ENCODE results near the gene B3GNT5. TPM values are rescaled to one million over a fixed set of nuclear protein-coding genes. Genes with fewer than 3 reads are reported as not detected.

Gene B3GNT5
- total RNA-seq, 1 experiment from 2014 or later: 7.7 TPM

GRCh38 chr3:183308751-183309150 lies 55.7 kb downstream of the B3GNT5 start (continued):
- TF ChIP-seq AFF4 (CRISPR knock-in tag; IDR thresholded peaks at IDR 0.05; ENCODE audit: borderline replicate concordance): no peak
- no peak for TF ChIP-seq ZNF317 (CRISPR knock-in tag; IDR thresholded peaks at IDR 0.05; ENCODE audit: borderline replicate concordance, low read depth)

GRCh38 chr3:183309276-183309675 lies 56.2 kb downstream of the B3GNT5 start:
- Mint-ChIP-seq H3K9me3 (no peaks in the 10 kb centered on the region), H3K36me3 (peaks cover 12% of the 10 kb centered on the region; the same call in 1 of the 2 replicates), H3K4me3 (no peak overlapping the region), H3K27ac (no peak overlapping the region), H3K27me3 (ENCODE audit: low read depth) (no peaks in the 10 kb centered on the region), H3K4me1 (no peaks in the 10 kb centered on the region)
- DNase-seq (ENCODE audit: low spot score) (no peak), ATAC-seq (no peak)
- CTCF ChIA-PET: no interaction called here
- no peak for TF ChIP-seq RORB (CRISPR knock-in tag; IDR thresholded peaks at IDR 0.05)
- no peak for TF ChIP-seq MYBL2 (CRISPR knock-in tag; IDR thresholded peaks at IDR 0.05)
- no peak for TF ChIP-seq CREM (CRISPR knock-in tag; IDR thresholded peaks at IDR 0.05)
- POLR2A ChIA-PET: no interaction called here

- no peak overlapping the region for H3K4me3 Mint-ChIP-seq
- H3K9me3 Mint-ChIP-seq: no peaks in the 10 kb centered on the region
- ChIA-PET POLR2A (no interaction called here), CTCF (no interaction called here)
- ATAC-seq (no peak), DNase-seq (ENCODE audit: low spot score) (no peak)
- TF ChIP-seq ZBTB21 (CRISPR knock-in tag; IDR thresholded peaks at IDR 0.05; ENCODE audit: borderline replicate concordance) (no peak), NR3C1 (CRISPR knock-in tag; conservative IDR thresholded peaks at IDR 0.05; ENCODE audit: low read depth) (no peak), ELF4 (CRISPR knock-in tag; IDR thresholded peaks at IDR 0.05; ENCODE audit: low read depth) (no peak)
- no peaks in the 10 kb centered on the region for H3K4me1 Mint-ChIP-seq
- H3K27me3 Mint-ChIP-seq (ENCODE audit: low read depth): no peaks in the 10 kb centered on the region
- H3K36me3 Mint-ChIP-seq: peaks cover 12% of the 10 kb centered on the region; the same call in 1 of the 2 replicates
- H3K27ac Mint-ChIP-seq: no peak overlapping the region
These were observed 57.9 kb downstream of the B3GNT5 start for GRCh38 chr3:183310936-183311335.

- DNase-seq (ENCODE audit: low spot score): no peak
- ChIA-PET CTCF (no interaction called here), POLR2A (no interaction called here)
- H3K27ac Mint-ChIP-seq: no peak overlapping the region
- ATAC-seq: no peak
- H3K9me3 Mint-ChIP-seq: no peaks in the 10 kb centered on the region
- no peaks in the 10 kb centered on the region for H3K27me3 Mint-ChIP-seq (ENCODE audit: low read depth)
- no peaks in the 10 kb centered on the region for H3K4me1 Mint-ChIP-seq
- H3K36me3 Mint-ChIP-seq: peaks cover 12% of the 10 kb centered on the region; the same call in 1 of the 2 replicates
- TF ChIP-seq FOXJ3 (CRISPR knock-in tag; IDR thresholded peaks at IDR 0.05; ENCODE audit: borderline replicate concordance) (no peak), GABPB1 (CRISPR knock-in tag; IDR thresholded peaks at IDR 0.05) (no peak), GTF2I (CRISPR knock-in tag; conservative IDR thresholded peaks at IDR 0.05) (no peak), FOXK1 (CRISPR knock-in tag; IDR thresholded peaks at IDR 0.05) (no peak), ZNF512 (CRISPR knock-in tag; IDR thresholded peaks at IDR 0.05; ENCODE audit: borderline replicate concordance) (no peak), JAZF1 (CRISPR knock-in tag; IDR thresholded peaks at IDR 0.05) (no peak), ESRRA (CRISPR knock-in tag; IDR thresholded peaks at IDR 0.05; ENCODE audit: borderline replicate concordance) (no peak), RORB (CRISPR knock-in tag; IDR thresholded peaks at IDR 0.05) (no peak), ATF6 (CRISPR knock-in tag; IDR thresholded peaks at IDR 0.05) (no peak), ZNF219 (CRISPR knock-in tag; IDR thresholded peaks at IDR 0.05; ENCODE audit: borderline replicate concordance) (no peak)
- no peak overlapping the region for H3K4me3 Mint-ChIP-seq
These were observed 59.4 kb downstream of the B3GNT5 start for GRCh38 chr3:183312433-183312832.
